ENCODE measurements around the gene TAF1D. TPM values are rescaled to one million over a fixed set of nuclear protein-coding genes. Genes with fewer than 3 reads are reported as not detected.

The TAF1D gene
- total and polyA plus RNA-seq, 10 of the 15 experiments (the other 5 are each of a cell fraction or from before 2014, with no cell fraction given): 101 to 314 (median 199) TPM

- Histone ChIP-seq H3K27me3 (replicated peaks in 1 of 2; ENCODE audit: control insufficient read depth in 2 of 2, insufficient read depth in 2 of 2, low read length in 1 of 2) (no peaks in the 10 kb centered on the region), H3K4me2 (ENCODE audit: control insufficient read depth, insufficient read depth) (no peak overlapping the region), H3K4me3 (no peak overlapping the region), H3K4me1 (ENCODE audit: control insufficient read depth, insufficient read depth, low read length) (no peaks in the 10 kb centered on the region), H3K27ac (ENCODE audit: control insufficient read depth, insufficient read depth) (no peak overlapping the region), H3K79me2 (ENCODE audit: control insufficient read depth, insufficient read depth, low read length) (no peaks in the 10 kb centered on the region; the same call in 1 of the 2 replicates), H3K9me3 (replicated peaks; ENCODE audit: control insufficient read depth, insufficient read depth, low read length) (peaks cover 15% of the 10 kb centered on the region), H3K9ac (ENCODE audit: control insufficient read depth, insufficient read depth, low read length) (no peak overlapping the region), H4K20me1 (ENCODE audit: control insufficient read depth, insufficient read depth) (no peaks in the 10 kb centered on the region), H3K36me3 (ENCODE audit: control insufficient read depth in 2 of 2, insufficient read depth in 2 of 2, low read length in 1 of 2) (peaks cover 8 to 37% of the 10 kb centered on the region in 2 experiments), H2AFZ (ENCODE audit: control insufficient read depth, low read depth, low read length) (no peak overlapping the region)
- intact Hi-C loops (cut with micrococcal nuclease; ENCODE audit: unreplicated experiment) (no loop called here), in situ Hi-C loops (cut with MboI) (no loop called here)
- 100% methylated on average over 1 of the region's 1 CpG for WGBS (ENCODE audit: insufficient coverage, insufficient replicate concordance, low lambda C conversion rate, missing lambda C conversion rate)
- TF ChIP-seq MXI1 (IDR thresholded peaks at IDR 0.05; ENCODE audit: low read depth, low read length) (no peak), SUZ12 (IDR thresholded peaks at IDR 0.05; ENCODE audit: unreplicated experiment) (no peak)
- BruUV-seq (replicated peaks): no TSS peak
- POLR2A ChIA-PET: interaction anchor here (1.0 to 1.1 kb wide), 3 partner anchors 10 to 30 kb away, joined by 3 read pairs; no protein-coding TSS in a partner anchor
- FAIRE-seq (no peak), DNase-seq (ENCODE audit: low read depth, low spot score) (no peak), ATAC-seq (no peak)
- SMC1A ChIA-PET (ENCODE audit: uncharacterized antibody, unreplicated experiment): interaction anchor here (1.1 to 1.9 kb wide), 2 partner anchors 10 to 74 kb away, joined by 3 to 4 read pairs; partner anchors contain the start of gene MED17
- CTCF ChIA-PET: no interaction called here
- RAD21 ChIA-PET (ENCODE audit: unreplicated experiment): no interaction called here
Observed at GRCh38 chr11:93710239-93710638, 31.1 kb downstream of the TAF1D start.

- Histone ChIP-seq H3K4me1 (ENCODE audit: control insufficient read depth, insufficient read depth, low read length) (no peaks in the 10 kb centered on the region), H3K4me2 (ENCODE audit: control insufficient read depth, insufficient read depth) (no peak overlapping the region), H3K36me3 (ENCODE audit: control insufficient read depth in 2 of 2, insufficient read depth in 2 of 2, low read length in 1 of 2) (peaks cover 2 to 31% of the 10 kb centered on the region in 2 experiments; a peak in 3 of 4 replicates), H4K20me1 (ENCODE audit: control insufficient read depth, insufficient read depth) (no peaks in the 10 kb centered on the region), H2AFZ (ENCODE audit: control insufficient read depth, low read depth, low read length) (no peak overlapping the region), H3K27me3 (replicated peaks in 1 of 2; ENCODE audit: control insufficient read depth in 2 of 2, insufficient read depth in 2 of 2, low read length in 1 of 2) (no peaks in the 10 kb centered on the region), H3K4me3 (no peak overlapping the region), H3K9me3 (replicated peaks; ENCODE audit: control insufficient read depth, insufficient read depth, low read length) (peaks cover 7% of the 10 kb centered on the region), H3K9ac (ENCODE audit: control insufficient read depth, insufficient read depth, low read length) (no peak overlapping the region), H3K27ac (ENCODE audit: control insufficient read depth, insufficient read depth) (no peak overlapping the region), H3K79me2 (ENCODE audit: control insufficient read depth, insufficient read depth, low read length) (no peaks in the 10 kb centered on the region; the same call in 1 of the 2 replicates)
- BruUV-seq (replicated peaks): no TSS peak
- ChIA-PET SMC1A (ENCODE audit: uncharacterized antibody, unreplicated experiment) (no interaction called here), CTCF (interaction anchor here (1.0 kb wide), 1 partner anchor 27 kb away, joined by 3 read pairs; no protein-coding TSS in a partner anchor), POLR2A (interaction anchor here (0.8 kb wide), 1 partner anchor 80 kb away, joined by 6 read pairs; the partner anchor contains the start of gene MED17), RAD21 (ENCODE audit: unreplicated experiment) (interaction anchor here (1.2 kb wide), 1 partner anchor 38 kb away, joined by 3 read pairs; no protein-coding TSS in a partner anchor)
- ATAC-seq (no peak), DNase-seq (ENCODE audit: low read depth, low spot score) (no peak), FAIRE-seq (no peak)
- intact Hi-C loops (cut with micrococcal nuclease; ENCODE audit: unreplicated experiment): no loop called here
- in situ Hi-C loops (cut with MboI): no loop called here
- WGBS (ENCODE audit: insufficient coverage, insufficient replicate concordance, low lambda C conversion rate, missing lambda C conversion rate): 97% methylated on average over 2 of the region's 2 CpGs
- TF ChIP-seq ATF2 (IDR thresholded peaks at IDR 0.05; ENCODE audit: low read length) (no peak), NFYA (IDR thresholded peaks at IDR 0.05; ENCODE audit: borderline replicate concordance, low read depth, low read length) (no peak), SMAD5 (IDR thresholded peaks at IDR 0.05; ENCODE audit: low read depth) (no peak), TCF7 (IDR thresholded peaks at IDR 0.05; ENCODE audit: borderline replicate concordance) (no peak), DPF2 (IDR thresholded peaks at IDR 0.05) (no peak), EZH2 (IDR thresholded peaks at IDR 0.05; ENCODE audit: borderline replicate concordance, control insufficient read depth, low read depth, low read length) (no peak), BHLHE40 (IDR thresholded peaks at IDR 0.05; ENCODE audit: borderline replicate concordance in 1 of 2, low read depth in 2 of 2, low read length in 1 of 2) (no peak), NFIC (IDR thresholded peaks at IDR 0.05; ENCODE audit: low read depth, low read length) (no peak), WRNIP1 (IDR thresholded peaks at IDR 0.05; ENCODE audit: borderline replicate concordance, low read depth, low read length) (no peak)
- TF ChIP-seq, protein P1, sequence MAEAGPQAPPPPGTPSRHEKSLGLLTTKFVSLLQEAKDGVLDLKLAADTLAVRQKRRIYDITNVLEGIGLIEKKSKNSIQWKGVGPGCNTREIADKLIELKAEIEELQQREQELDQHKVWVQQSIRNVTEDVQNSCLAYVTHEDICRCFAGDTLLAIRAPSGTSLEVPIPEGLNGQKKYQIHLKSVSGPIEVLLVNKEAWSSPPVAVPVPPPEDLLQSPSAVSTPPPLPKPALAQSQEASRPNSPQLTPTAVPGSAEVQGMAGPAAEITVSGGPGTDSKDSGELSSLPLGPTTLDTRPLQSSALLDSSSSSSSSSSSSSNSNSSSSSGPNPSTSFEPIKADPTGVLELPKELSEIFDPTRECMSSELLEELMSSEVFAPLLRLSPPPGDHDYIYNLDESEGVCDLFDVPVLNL (IDR thresholded peaks at IDR 0.05; ENCODE audit: low read depth, low read length): no peak
- TF ChIP-seq, protein P2, sequence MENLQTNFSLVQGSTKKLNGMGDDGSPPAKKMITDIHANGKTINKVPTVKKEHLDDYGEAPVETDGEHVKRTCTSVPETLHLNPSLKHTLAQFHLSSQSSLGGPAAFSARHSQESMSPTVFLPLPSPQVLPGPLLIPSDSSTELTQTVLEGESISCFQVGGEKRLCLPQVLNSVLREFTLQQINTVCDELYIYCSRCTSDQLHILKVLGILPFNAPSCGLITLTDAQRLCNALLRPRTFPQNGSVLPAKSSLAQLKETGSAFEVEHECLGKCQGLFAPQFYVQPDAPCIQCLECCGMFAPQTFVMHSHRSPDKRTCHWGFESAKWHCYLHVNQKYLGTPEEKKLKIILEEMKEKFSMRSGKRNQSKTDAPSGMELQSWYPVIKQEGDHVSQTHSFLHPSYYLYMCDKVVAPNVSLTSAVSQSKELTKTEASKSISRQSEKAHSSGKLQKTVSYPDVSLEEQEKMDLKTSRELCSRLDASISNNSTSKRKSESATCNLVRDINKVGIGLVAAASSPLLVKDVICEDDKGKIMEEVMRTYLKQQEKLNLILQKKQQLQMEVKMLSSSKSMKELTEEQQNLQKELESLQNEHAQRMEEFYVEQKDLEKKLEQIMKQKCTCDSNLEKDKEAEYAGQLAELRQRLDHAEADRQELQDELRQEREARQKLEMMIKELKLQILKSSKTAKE (IDR thresholded peaks at IDR 0.05; ENCODE audit: low read depth, poor library complexity, severe bottlenecking): no peak
Observed at GRCh38 chr11:93704237-93704636, 37.1 kb downstream of the TAF1D start.

Measured in GM12878 (cell line).